Breast epithelium (tissue), 3 donors: ENCODE measurements around the gene CCNL1.

Experiments used
- POLR2A ChIP-seq: fragments of 450-650 bp; IDR thresholded peaks from one replicate; pipeline ENCODE4 v1.6.1; 2016; ENCODE audit warnings: antibody characterized with exemption, mild to moderate bottlenecking, moderate library complexity
- POLR2AphosphoS5 ChIP-seq, 3 donors: sonication (generic); formaldehyde crosslinking; IDR thresholded peaks; one replicate each; pipeline ENCODE4 v1.6.1; 2017; ENCODE audit warnings: antibody characterized with exemption in 3 of 3
- TF ChIP-seq, protein P1 (sequence below), 3 donors: fragments of 450-650 bp; IDR thresholded peaks; one replicate each; pipeline ENCODE4 v1.5.1; 2016 to 2017; ENCODE audit warnings: antibody characterized with exemption in 3 of 3, mild to moderate bottlenecking in 3 of 3, moderate library complexity in 3 of 3

DNA sequence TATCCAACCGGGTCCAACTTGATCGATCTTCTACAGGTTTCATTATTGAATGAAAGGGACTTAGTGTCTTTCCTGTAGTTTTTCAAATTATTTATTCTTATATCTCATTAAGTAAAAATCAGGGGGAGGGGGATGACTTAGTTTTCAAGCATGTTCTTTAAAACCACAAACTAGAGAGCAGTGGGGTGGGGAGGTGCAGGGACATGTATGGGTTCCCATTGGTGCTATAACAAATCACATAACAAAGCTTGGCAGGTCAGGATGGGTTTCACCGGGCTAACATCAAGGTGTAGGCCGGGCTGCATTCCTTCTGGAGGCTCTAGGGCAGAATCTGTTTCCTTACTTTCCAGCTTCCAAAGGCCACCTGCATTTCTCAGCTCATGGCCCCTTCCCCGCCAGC is 32.7 kb downstream of the CCNL1 start:
- TF ChIP-seq, protein P1, sequence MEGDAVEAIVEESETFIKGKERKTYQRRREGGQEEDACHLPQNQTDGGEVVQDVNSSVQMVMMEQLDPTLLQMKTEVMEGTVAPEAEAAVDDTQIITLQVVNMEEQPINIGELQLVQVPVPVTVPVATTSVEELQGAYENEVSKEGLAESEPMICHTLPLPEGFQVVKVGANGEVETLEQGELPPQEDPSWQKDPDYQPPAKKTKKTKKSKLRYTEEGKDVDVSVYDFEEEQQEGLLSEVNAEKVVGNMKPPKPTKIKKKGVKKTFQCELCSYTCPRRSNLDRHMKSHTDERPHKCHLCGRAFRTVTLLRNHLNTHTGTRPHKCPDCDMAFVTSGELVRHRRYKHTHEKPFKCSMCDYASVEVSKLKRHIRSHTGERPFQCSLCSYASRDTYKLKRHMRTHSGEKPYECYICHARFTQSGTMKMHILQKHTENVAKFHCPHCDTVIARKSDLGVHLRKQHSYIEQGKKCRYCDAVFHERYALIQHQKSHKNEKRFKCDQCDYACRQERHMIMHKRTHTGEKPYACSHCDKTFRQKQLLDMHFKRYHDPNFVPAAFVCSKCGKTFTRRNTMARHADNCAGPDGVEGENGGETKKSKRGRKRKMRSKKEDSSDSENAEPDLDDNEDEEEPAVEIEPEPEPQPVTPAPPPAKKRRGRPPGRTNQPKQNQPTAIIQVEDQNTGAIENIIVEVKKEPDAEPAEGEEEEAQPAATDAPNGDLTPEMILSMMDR (IDR thresholded peaks at IDR 0.05) = no peak
- no peak for TF ChIP-seq POLR2AphosphoS5 (IDR thresholded peaks at IDR 0.05)
- no peak for TF ChIP-seq POLR2A
